ENCODE data around the gene CDH4. TPM values are rescaled to one million over a fixed set of nuclear protein-coding genes. Genes with fewer than 3 reads are reported as not detected.

CDH4 gene
- total RNA-seq, 1 experiment from 2014 or later, result 25.0 TPM

DNA sequence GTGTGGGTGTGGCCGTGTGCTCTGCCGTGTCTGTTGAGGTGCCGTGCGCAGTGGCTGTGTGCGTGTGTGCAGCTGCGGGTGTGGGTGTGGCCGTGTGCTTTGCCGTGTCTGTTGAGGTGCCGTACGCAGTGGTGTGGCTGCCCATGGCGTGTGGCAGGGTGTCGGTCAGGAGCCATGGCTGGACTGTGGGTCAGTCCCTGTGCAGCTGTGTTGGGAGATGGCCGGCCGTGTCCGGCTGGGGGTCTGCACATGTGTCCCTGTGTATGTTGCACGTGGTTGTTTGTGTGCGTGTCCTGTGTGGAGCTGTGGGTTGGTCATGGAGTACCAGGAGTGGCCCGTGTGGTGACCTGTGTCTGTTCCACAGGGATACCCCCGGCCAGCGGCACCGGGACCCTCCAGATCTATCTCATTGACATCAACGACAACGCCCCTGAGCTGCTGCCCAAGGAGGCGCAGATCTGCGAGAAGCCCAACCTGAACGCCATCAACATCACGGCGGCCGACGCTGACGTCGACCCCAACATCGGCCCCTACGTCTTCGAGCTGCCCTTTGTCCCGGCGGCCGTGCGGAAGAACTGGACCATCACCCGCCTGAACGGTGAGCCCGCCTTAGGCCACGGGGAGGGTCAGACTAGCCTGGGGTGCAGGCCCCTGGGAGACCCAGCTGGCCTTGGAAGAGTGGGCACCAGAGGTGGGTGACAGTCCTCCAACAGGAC lies 675.9 kb downstream of the CDH4 start:
- no TSS peak for BruUV-seq (replicated peaks)
- Mint-ChIP-seq H3K9me3 (ENCODE audit: unreplicated experiment) (no peaks in the 10 kb centered on the region), H3K36me3 (ENCODE audit: insufficient read depth, unreplicated experiment) (peaks cover 5% of the 10 kb centered on the region), H3K27ac (ENCODE audit: low read depth, unreplicated experiment) (no peak overlapping the region), H3K27me3 (ENCODE audit: insufficient read depth, unreplicated experiment) (no peaks in the 10 kb centered on the region), H3K4me1 (ENCODE audit: insufficient read depth, unreplicated experiment) (peaks cover 9% of the 10 kb centered on the region), H3K4me3 (ENCODE audit: unreplicated experiment) (no peak overlapping the region)
- TF ChIP-seq, protein P1, sequence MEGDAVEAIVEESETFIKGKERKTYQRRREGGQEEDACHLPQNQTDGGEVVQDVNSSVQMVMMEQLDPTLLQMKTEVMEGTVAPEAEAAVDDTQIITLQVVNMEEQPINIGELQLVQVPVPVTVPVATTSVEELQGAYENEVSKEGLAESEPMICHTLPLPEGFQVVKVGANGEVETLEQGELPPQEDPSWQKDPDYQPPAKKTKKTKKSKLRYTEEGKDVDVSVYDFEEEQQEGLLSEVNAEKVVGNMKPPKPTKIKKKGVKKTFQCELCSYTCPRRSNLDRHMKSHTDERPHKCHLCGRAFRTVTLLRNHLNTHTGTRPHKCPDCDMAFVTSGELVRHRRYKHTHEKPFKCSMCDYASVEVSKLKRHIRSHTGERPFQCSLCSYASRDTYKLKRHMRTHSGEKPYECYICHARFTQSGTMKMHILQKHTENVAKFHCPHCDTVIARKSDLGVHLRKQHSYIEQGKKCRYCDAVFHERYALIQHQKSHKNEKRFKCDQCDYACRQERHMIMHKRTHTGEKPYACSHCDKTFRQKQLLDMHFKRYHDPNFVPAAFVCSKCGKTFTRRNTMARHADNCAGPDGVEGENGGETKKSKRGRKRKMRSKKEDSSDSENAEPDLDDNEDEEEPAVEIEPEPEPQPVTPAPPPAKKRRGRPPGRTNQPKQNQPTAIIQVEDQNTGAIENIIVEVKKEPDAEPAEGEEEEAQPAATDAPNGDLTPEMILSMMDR (IDR thresholded peaks at IDR 0.05; ENCODE audit: unreplicated experiment), result no peak
- POLR2A ChIA-PET, result interaction anchor here (0.6 kb wide), 1 partner anchor 1395 kb away, joined by 3 read pairs; no protein-coding TSS in a partner anchor
- no peak for DNase-seq (ENCODE audit: unreplicated experiment)
- CTCF ChIA-PET, result interaction anchor here (0.6 kb wide), 2 partner anchors 352 to 850 kb away, joined by 3 to 4 read pairs; no protein-coding TSS in a partner anchor
- intact Hi-C loops (cut with micrococcal nuclease), result no loop called here

DNA sequence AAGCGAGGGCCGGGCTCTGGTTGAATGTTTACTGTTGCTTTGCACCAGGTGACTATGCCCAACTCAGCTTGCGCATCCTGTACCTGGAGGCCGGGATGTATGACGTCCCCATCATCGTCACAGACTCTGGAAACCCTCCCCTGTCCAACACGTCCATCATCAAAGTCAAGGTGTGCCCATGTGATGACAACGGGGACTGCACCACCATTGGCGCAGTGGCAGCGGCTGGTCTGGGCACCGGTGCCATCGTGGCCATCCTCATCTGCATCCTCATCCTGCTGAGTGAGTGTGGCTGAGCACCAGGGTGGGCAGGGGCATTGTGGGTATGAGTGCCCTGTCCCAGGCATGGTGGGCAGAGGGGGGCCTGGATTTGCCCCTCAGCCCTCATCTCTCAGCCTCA lies 677.5 kb downstream of the CDH4 start:
- POLR2A ChIA-PET, result no interaction called here
- no TSS peak for BruUV-seq (replicated peaks)

DNA sequence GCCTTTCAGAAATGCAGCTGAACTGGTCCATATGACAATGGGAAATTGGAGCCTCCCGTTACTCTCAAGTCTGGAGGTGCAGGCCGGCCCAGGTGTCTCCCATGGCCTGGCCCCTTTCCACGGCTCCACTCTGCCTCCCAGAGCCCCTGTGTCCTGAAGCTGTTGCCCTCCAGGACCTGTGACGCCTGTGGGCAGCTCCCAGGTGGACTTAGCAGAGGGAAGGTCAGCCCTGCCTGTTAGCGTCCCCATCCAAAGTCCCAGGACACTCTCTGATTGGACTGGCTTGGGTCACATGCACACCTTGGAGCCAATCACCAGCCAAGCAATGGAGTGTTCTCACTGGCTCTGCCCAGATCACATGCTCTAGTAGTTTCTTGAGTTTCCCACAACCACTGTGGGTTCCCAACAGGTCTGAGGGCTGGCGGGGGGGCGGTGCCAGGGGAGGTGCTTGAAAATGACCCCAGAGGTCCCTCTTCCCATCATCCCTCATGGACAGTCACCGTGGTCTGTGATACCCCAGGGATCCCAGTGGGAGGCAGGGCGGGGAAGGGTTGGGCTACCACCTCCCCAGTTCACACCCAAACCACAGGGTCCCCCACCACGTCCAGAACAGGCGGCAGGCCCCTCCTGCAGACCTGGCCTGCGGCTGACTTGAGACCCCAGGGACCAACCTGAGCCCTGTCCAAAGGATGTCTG lies 678.1 kb downstream of the CDH4 start:
- H3K9me3 Mint-ChIP-seq (ENCODE audit: unreplicated experiment), result no peaks in the 10 kb centered on the region
- H3K36me3 Mint-ChIP-seq (ENCODE audit: insufficient read depth, unreplicated experiment), result peaks cover 5% of the 10 kb centered on the region
- no peak overlapping the region for H3K4me3 Mint-ChIP-seq (ENCODE audit: unreplicated experiment)
- TF ChIP-seq, protein P1 (IDR thresholded peaks at IDR 0.05; ENCODE audit: unreplicated experiment), result no peak
- H3K4me1 Mint-ChIP-seq (ENCODE audit: insufficient read depth, unreplicated experiment), result peaks cover 9% of the 10 kb centered on the region
- no TSS peak for BruUV-seq (replicated peaks)
- no peaks in the 10 kb centered on the region for H3K27me3 Mint-ChIP-seq (ENCODE audit: insufficient read depth, unreplicated experiment)
- no peak for DNase-seq (ENCODE audit: unreplicated experiment)
- H3K27ac Mint-ChIP-seq (ENCODE audit: low read depth, unreplicated experiment), result no peak overlapping the region
- ChIA-PET POLR2A (no interaction called here), CTCF (no interaction called here)
- intact Hi-C loops (cut with micrococcal nuclease), result no loop called here

More for the DNA sequence above, 677.5 kb downstream of the CDH4 start:
- no peak overlapping the region for H3K4me3 Mint-ChIP-seq (ENCODE audit: unreplicated experiment)
- no peaks in the 10 kb centered on the region for H3K27me3 Mint-ChIP-seq (ENCODE audit: insufficient read depth, unreplicated experiment)
- peaks cover 5% of the 10 kb centered on the region for H3K36me3 Mint-ChIP-seq (ENCODE audit: insufficient read depth, unreplicated experiment)
- no peak for DNase-seq (ENCODE audit: unreplicated experiment)
- TF ChIP-seq, protein P1 (IDR thresholded peaks at IDR 0.05; ENCODE audit: unreplicated experiment), result no peak
- H3K4me1 Mint-ChIP-seq (ENCODE audit: insufficient read depth, unreplicated experiment), result peaks cover 9% of the 10 kb centered on the region
- no peaks in the 10 kb centered on the region for H3K9me3 Mint-ChIP-seq (ENCODE audit: unreplicated experiment)
- no peak overlapping the region for H3K27ac Mint-ChIP-seq (ENCODE audit: low read depth, unreplicated experiment)
- CTCF ChIA-PET, result no interaction called here
- intact Hi-C loops (cut with micrococcal nuclease), result no loop called here

DNA sequence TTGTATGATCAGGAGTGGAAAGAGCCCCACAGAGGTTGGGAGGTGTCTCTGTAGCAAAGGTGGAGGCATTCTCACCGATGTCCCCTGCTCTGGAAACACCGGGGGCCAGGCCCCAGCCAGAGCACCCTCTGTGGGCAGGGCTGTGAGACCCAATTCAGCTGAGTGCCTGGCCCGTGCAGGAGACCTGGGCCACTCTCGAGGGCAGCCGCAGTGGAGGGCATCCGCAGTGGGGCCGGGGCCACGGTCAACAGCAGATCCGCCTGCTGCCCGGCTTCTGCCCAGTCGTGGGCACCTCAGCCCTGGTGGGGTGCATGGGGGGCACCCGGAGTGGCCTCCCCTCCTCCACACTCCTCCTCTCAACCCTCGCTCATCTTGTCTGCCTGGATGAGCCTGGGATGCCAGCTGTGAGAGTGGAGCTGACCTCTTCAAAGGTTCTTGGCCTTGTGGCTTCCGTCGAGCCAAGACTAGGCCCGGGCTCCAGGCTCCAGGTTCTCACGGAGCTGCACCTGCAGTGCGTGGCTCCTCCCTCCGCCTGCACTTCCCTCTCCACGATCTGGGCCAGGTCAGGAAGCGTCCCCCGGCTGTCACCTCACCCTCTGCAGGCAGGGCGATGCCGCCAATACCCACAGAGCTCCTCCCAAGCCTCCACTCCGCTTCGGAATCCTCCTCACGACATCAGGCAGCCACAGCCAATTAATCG lies 678.9 kb downstream of the CDH4 start:
- Mint-ChIP-seq H3K4me1 (ENCODE audit: insufficient read depth, unreplicated experiment) (peaks cover 3% of the 10 kb centered on the region), H3K36me3 (ENCODE audit: insufficient read depth, unreplicated experiment) (peaks cover 5% of the 10 kb centered on the region), H3K27me3 (ENCODE audit: insufficient read depth, unreplicated experiment) (no peaks in the 10 kb centered on the region), H3K9me3 (ENCODE audit: unreplicated experiment) (no peaks in the 10 kb centered on the region), H3K27ac (ENCODE audit: low read depth, unreplicated experiment) (no peak overlapping the region), H3K4me3 (ENCODE audit: unreplicated experiment) (no peak overlapping the region)
- intact Hi-C loops (cut with micrococcal nuclease), result no loop called here
- DNase-seq (ENCODE audit: unreplicated experiment), result no peak
- no TSS peak for BruUV-seq (replicated peaks)
- POLR2A ChIA-PET, result no interaction called here
- TF ChIP-seq, protein P1 (IDR thresholded peaks at IDR 0.05; ENCODE audit: unreplicated experiment), result no peak
- CTCF ChIA-PET, result no interaction called here

Measured in MCF 10A (cell line).